DLD1 (cell line): Measurements from ENCODE around the gene GAREM2.
"Not testable (repeated sequence)": the region's sequence is repeated elsewhere in the genome, so short reads cannot be mapped to it uniquely, and the experiment has no call there.

Experiments
- in situ Hi-C: cut with HindIII; loops from 2 replicates; pipeline ENCODE4 v1.10.0; 2017; ENCODE audit warnings: low sequenced_read_pairs

GAREM2 gene

DNA sequence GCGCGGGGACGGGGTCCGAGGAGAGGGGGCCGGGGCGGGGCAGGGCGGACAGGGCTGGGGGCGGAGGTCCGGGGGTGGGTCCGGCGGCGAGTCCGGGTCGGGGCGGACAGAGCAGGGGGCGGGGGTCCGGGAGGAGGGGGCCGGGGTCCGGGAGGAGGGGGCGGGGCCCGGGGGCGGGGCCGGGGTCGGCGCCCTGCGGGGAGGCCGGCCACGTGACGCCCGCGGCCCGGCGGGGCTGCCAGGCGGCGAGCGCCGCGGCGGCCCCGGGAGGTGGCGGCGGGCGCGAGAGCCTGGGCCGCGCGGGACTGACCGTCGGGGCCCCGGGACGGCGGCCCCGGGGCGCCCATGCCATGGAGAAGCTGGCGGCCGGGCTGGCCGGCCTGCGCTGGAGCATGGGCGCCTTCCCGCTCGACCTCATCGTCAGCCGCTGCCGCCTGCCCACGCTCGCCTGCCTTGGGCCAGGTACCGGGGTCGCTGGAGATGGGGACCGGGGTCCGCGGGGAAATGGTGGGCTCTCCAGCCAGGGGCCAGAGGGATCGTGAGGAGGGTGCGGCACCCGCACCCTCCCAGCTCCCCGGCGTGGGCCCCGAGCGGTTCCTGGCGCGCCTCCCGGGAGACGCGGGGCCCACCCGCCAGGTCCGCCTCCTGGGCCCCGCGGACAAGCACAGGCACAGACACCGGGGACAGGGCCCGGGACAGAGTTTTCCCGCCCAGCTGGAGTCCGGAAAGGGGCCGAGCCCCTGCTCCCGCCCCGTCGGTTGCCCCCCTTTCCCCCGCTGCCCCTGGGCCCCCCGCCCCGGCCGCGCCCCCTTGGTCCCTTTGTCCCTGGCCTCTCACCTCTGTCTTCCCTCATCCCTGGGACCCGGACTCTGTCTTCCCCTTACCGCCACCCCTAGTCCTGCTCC lies at the start of gene GAREM2:
GAREM2 (plus strand) TSS at position 218 of the 905 bp plus-strand sequence; CDS start at position 351, 133 bp downstream.
- in situ Hi-C loops = no loop called here

GRCh38 chr2:26123426-26123825 lies 49.5 kb upstream of the GAREM2 start:
- in situ Hi-C loops = no loop called here

- in situ Hi-C loops = no loop called here
Observed at GRCh38 chr2:26126074-26126473, 46.8 kb upstream of the GAREM2 start.

- in situ Hi-C loops = no loop called here
Observed at GRCh38 chr2:26128176-26128575, 44.7 kb upstream of the GAREM2 start.

- in situ Hi-C loops = no loop called here
Observed at GRCh38 chr2:26130763-26131162, 42.1 kb upstream of the GAREM2 start.

DNA sequence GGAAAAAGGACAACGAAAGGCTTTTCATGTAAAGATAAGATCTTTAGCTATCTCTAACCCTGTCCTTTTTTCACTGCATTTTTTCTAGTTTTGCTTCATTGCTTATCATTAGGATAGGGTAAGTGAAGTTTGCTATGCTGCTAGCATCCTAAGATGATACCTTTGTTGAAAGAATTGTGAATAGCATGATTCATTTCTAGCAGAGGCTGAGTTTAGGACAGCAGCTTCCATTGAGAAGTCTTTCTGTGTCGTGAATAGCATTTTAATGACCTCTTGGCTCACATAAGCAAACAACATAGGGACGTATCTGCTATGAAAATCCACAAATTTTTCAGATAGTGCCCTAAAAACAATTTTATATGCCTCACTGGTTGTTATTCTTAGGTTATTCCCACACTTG lies 36.4 kb upstream of the GAREM2 start:
- in situ Hi-C loops = no loop called here

- in situ Hi-C loops = no loop called here
Observed at GRCh38 chr2:26139269-26140183, 33.4 kb upstream of the GAREM2 start.

DNA sequence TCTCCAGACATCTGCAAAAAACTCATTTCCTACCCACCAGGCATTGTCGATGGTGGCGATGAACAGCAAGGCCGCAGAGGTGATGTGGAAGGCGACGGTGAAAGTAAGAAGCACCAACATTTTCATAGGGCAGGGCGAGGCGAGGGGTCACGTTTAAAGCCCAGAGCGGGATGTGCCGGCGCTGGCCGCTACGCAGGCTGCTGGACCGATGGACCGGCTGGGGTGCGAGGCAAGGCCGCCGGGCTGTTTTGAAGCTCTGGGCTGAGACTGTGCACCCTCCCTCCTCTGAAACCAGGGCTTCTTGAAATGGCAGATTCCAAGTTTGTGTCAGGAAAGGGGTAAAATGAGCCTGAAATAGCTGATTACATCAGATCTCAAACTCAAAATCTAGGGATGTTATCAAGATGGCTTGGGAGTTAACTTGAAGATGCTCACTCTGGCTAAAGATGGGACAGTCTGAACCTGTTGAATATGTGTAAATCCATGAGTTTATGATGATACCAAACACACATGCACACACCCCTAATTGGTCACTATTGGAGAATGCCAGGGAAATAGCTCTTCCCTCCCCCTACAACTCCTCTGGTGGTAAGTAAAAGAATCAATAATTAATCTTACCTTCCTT lies 31.6 kb upstream of the GAREM2 start:
- in situ Hi-C loops = no loop called here

DNA sequence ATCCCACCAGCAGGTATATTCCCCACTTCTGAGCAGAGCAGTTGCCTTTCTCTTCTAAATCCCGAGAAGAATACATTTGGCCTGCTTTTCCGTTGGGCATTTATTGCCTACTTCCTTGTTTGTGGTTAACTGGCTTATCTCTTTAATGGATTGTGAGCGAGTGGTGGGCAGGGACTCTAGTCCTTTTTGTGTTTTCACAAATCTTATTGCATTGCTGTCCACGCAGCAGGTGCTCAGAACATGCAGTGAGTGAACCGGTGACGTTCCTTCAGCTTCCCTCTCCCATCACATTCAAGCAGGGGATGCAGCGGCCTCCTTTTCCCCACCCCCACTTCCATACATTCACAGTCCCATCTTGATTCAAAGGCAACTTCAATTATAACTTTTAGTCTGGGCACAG lies 28.9 kb upstream of the GAREM2 start:
- in situ Hi-C loops = no loop called here

GRCh38 chr2:26144953-26145680 lies 27.8 kb upstream of the GAREM2 start:
- in situ Hi-C loops = no loop called here

GRCh38 chr2:26148501-26148900 lies 24.4 kb upstream of the GAREM2 start:
- in situ Hi-C loops = no loop called here

DNA sequence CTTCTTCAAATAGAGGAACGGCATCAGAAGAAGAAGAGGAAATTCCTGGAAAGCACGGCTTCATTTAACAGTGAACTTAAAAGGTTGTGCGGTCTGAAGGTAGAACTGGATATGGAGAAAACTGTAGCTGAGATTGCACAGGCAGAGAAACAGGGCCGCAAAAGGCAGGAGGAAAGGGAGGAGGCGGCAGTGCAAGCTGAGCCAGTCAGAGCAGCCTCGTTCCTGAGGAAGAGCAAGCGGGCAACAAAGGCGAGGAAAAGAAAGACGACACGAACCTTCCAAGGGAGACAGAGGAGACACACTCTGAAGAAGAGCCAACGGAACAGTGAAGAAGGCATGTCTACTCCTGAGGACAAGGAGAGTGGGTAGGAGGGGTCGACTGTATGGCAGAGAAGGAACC lies 22.6 kb upstream of the GAREM2 start:
- in situ Hi-C loops = no loop called here

DNA sequence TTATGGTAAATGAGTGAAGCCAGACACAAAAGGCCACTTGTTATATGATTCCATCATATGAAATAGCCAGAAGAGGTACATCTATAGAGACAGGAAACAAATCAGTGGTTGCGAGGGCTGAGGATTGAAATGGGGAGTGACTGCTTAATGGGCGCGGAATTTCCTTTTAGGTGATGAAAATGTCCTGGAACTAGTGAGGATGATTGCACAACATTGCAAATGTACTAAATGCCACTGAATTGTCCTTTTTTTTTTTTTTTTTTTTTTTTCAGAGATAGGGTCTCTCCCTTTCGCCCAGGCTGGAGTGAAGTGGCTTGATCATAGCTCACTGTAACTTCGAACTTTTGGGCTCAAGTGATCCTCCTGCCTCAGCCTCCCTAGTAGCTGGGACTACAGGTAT lies 15.3 kb upstream of the GAREM2 start:
- in situ Hi-C loops = no loop called here

DNA sequence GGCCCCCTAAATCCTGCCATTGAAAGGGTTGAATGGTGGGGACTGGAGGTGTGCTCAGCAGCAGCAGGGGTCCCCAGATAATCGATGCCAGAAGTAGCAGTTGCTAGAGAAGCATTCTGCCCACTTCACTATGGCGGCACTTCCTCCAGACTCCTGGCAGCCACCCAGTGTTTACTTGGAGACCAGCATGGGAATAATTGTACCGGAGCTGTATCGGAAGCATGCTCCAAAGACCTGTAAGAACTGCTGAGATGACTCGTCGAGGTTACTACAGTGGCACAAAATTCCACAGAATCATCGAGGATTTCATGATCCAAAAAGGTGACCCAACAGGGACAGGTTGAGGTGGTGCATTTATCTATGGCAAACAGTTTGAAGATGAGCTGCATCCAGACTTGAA lies 11.0 kb upstream of the GAREM2 start:
- in situ Hi-C loops = no loop called here

DNA sequence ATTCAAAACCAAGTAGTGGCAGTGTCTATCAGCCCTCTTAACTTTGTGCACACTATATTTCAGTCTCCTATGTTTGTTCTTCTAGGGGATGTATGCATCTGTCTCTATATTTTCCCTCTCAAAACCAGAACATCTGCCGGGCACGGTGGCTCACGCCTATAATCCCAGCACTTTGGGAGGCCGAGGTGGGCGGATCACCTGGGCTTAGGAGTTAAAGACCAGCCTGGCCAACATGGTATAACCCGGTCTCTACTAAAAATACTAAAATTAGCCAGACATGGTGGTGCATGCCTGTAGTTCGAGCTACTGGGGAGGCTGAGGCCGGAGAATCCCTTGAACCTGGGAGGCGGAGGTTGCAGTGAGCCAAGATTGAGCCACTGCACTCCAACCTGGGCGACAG lies 9.9 kb upstream of the GAREM2 start:
- in situ Hi-C loops = no loop called here

DNA sequence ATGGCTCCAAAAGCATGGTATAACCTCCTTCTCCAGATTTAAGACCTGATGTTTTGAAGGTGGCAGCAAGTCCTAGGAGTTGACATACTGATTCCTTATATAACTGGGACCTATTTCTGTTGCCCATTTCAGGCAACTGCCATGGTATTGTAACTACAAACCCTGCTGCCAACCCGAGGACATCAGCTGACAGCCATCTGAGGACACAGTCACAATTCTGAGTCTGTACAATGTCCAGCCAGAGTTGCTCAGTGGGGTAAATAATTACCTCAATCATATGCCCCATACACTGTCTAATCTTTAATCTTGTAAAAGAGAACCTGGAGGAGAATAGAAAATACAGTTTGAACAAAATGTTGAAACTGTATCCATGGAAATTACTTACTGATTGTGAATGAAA lies 8.7 kb upstream of the GAREM2 start:
- in situ Hi-C loops = no loop called here

DNA sequence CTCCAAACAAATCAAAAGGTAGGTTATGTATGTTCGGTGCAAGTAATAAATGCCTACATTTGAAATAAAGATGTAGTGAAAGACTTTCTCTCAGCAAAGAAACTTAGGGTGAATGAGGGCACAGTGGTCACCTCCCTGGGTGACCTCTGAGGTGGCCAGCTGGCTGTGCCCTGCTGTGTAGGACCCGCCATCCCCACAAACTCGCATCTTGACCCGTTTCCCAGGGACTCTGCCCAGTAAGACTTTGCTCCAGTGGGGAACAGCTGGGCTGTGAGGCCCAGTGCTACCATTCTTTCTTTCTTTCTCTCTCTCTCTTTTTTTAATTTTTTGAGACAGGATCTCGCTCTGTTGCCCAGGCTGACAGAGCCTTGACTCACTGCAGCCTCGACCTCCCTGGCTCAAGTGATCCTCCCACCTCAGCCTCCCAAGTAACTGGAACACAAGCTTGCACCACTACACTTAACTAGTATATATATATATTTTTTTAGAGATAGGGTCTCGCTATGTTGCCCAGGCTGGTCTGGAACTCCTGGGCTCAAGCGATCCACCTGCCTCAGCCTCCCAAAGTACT lies 8.2 kb upstream of the GAREM2 start:
- in situ Hi-C loops = no loop called here

- in situ Hi-C loops = no loop called here
Observed at GRCh38 chr2:26165403-26165802, 7.5 kb upstream of the GAREM2 start.

DNA sequence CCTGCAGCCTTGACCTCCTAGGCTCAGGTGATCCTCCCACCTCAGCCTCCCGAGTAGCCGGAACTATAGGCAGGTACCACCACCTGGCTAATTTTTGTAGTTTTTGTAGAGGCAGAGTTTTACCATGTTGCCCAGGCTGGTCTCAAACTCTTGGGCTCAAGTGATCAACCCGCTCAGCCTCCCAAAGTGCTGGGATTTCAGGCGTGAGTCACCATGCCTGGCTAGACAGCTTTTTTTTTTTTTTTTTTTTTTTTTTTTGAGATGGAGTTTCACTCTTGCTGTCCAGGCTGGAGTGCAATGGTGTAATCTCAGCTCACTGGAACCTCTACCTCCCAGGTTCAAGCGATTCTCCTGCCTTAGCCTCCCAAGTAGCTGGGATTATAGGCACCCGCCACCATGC lies 6.3 kb upstream of the GAREM2 start:
- in situ Hi-C loops = not testable (repeated sequence)

GRCh38 chr2:26168785-26169184 lies 4.1 kb upstream of the GAREM2 start:
- in situ Hi-C loops = no loop called here
